Progenitor cell of endocrine pancreas (in vitro differentiated cells): Measurements from ENCODE around the gene STK31. TPM values are rescaled to one million over a fixed set of nuclear protein-coding genes. Genes with fewer than 3 reads are reported as not detected.
A peak's percentile ranks its signal among the peaks of the same experiment; 100 is the strongest.

Experiments used
- DNase-seq: peaks from one replicate; pipeline ENCODE4 v3.0.0; 2021; ENCODE audit warnings: low spot score; ENCODE audit not compliant: unreplicated experiment
- H3K27ac Mint-ChIP-seq: 2 replicates; pipeline ENCODE4 v1.8.0; 2021; ENCODE audit warnings: mild to moderate bottlenecking, moderate library complexity, mixed read lengths
- H3K27me3 Mint-ChIP-seq: 2 replicates; pipeline ENCODE4 v1.8.0; 2021; ENCODE audit warnings: mixed read lengths
- H3K36me3 Mint-ChIP-seq: 2 replicates; pipeline ENCODE4 v1.8.0; 2022; ENCODE audit warnings: mixed read lengths; ENCODE audit not compliant: insufficient read depth
- H3K4me1 Mint-ChIP-seq: 2 replicates; pipeline ENCODE4 v1.8.0; 2021; ENCODE audit warnings: low read depth, mixed read lengths
- H3K4me3 Mint-ChIP-seq: 2 replicates; pipeline ENCODE4 v1.8.0; 2021; ENCODE audit warnings: low read depth, mild to moderate bottlenecking, moderate library complexity, mixed read lengths
- H3K9me3 Mint-ChIP-seq: 2 replicates; pipeline ENCODE4 v1.8.0; 2021; ENCODE audit warnings: low read depth, mixed read lengths
- long read RNA-seq: library from polyadenylated mRNA; unstranded; transcript quantifications from one replicate; pipeline ENCODE4 v2.0.0, GENCODE V29; 2020
- total RNA-seq: library from RNA; stranded (reverse); gene quantifications from 2 replicates; pipeline ENCODE4 v1.2.1, GENCODE V29; 2021
- TF ChIP-seq, protein P1 (sequence below): fragments of 200-600 bp; sonication (generic); IDR thresholded peaks from one replicate; pipeline ENCODE4 v1.5.0; 2021; ENCODE audit warnings: antibody characterized with exemption, mild to moderate bottlenecking; ENCODE audit not compliant: unreplicated experiment

The STK31 gene, protein sequence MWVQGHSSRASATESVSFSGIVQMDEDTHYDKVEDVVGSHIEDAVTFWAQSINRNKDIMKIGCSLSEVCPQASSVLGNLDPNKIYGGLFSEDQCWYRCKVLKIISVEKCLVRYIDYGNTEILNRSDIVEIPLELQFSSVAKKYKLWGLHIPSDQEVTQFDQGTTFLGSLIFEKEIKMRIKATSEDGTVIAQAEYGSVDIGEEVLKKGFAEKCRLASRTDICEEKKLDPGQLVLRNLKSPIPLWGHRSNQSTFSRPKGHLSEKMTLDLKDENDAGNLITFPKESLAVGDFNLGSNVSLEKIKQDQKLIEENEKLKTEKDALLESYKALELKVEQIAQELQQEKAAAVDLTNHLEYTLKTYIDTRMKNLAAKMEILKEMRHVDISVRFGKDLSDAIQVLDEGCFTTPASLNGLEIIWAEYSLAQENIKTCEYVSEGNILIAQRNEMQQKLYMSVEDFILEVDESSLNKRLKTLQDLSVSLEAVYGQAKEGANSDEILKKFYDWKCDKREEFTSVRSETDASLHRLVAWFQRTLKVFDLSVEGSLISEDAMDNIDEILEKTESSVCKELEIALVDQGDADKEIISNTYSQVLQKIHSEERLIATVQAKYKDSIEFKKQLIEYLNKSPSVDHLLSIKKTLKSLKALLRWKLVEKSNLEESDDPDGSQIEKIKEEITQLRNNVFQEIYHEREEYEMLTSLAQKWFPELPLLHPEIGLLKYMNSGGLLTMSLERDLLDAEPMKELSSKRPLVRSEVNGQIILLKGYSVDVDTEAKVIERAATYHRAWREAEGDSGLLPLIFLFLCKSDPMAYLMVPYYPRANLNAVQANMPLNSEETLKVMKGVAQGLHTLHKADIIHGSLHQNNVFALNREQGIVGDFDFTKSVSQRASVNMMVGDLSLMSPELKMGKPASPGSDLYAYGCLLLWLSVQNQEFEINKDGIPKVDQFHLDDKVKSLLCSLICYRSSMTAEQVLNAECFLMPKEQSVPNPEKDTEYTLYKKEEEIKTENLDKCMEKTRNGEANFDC
- 1.3 and 1.6 TPM in 2 replicates for total RNA-seq
- long read RNA-seq, partial matches to known transcripts = 1 of 1 reads
- long read RNA-seq, other reads (novel, unspliced or antisense) = 0 of 1 reads

DNA sequence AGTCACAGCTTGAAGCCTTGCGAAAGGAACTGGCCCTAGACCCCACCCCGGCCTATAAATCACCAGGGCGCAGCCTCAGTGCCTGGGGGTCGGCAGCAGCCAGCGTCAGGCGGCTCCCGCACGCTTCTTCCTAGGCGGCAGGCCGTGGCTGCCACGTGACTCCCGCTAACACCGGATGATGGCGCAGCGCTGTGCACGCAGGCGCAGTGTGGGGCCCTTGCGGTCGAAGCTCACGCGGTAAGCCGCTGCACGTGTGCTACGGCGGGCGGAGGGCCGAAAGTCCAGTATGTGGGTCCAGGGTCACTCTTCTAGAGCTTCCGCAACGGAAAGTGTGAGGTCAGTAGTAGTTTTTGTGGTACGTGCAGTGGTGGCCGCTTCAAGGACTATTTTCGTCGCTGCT is at the start of gene STK31:
Gene STK31 (plus strand): TSS at position 220 of the 400 bp plus-strand sequence. CDS start 67 bp downstream, at position 287.
- no peak within 1 kb of the TSS for H3K27ac Mint-ChIP-seq
- H3K27me3 Mint-ChIP-seq = no peaks in the 10 kb centered on the region
- H3K36me3 Mint-ChIP-seq = peaks cover 34% of the 10 kb centered on the region
- H3K4me3 Mint-ChIP-seq = no peak within 1 kb of the TSS
- TF ChIP-seq, protein P1, sequence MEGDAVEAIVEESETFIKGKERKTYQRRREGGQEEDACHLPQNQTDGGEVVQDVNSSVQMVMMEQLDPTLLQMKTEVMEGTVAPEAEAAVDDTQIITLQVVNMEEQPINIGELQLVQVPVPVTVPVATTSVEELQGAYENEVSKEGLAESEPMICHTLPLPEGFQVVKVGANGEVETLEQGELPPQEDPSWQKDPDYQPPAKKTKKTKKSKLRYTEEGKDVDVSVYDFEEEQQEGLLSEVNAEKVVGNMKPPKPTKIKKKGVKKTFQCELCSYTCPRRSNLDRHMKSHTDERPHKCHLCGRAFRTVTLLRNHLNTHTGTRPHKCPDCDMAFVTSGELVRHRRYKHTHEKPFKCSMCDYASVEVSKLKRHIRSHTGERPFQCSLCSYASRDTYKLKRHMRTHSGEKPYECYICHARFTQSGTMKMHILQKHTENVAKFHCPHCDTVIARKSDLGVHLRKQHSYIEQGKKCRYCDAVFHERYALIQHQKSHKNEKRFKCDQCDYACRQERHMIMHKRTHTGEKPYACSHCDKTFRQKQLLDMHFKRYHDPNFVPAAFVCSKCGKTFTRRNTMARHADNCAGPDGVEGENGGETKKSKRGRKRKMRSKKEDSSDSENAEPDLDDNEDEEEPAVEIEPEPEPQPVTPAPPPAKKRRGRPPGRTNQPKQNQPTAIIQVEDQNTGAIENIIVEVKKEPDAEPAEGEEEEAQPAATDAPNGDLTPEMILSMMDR = no peak
- no peak for DNase-seq
- H3K4me1 Mint-ChIP-seq = peaks cover 2% of the 10 kb centered on the region
- H3K9me3 Mint-ChIP-seq = peaks cover 26% of the 10 kb centered on the region

DNA sequence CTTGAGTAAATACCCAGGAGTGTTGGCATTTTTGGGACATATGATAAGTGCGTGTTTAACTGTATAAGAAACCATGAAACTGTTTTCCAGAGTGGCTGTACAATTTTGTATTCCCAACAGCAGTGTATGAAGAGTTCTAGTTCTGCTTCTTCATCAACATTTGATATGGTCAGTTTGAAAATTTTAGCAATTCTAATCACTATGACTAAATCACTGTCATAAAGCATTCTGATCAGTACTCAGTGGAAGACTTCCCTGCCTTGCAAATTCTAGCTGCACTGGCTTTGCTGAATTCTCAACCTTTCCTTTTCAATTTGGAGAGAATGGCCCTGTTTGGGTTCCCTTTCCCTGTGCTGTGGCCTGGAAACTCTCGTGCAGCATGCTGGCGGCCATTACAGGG is 48.6 kb upstream of the STK31 start:
- Mint-ChIP-seq H3K27ac (no peak overlapping the region), H3K36me3 (peaks cover 3% of the 10 kb centered on the region), H3K27me3 (no peaks in the 10 kb centered on the region), H3K4me3 (no peak overlapping the region), H3K9me3 (peaks cover 17% of the 10 kb centered on the region), H3K4me1 (peaks cover 3% of the 10 kb centered on the region)
- TF ChIP-seq, protein P1 = no peak
- DNase-seq = no peak

DNA sequence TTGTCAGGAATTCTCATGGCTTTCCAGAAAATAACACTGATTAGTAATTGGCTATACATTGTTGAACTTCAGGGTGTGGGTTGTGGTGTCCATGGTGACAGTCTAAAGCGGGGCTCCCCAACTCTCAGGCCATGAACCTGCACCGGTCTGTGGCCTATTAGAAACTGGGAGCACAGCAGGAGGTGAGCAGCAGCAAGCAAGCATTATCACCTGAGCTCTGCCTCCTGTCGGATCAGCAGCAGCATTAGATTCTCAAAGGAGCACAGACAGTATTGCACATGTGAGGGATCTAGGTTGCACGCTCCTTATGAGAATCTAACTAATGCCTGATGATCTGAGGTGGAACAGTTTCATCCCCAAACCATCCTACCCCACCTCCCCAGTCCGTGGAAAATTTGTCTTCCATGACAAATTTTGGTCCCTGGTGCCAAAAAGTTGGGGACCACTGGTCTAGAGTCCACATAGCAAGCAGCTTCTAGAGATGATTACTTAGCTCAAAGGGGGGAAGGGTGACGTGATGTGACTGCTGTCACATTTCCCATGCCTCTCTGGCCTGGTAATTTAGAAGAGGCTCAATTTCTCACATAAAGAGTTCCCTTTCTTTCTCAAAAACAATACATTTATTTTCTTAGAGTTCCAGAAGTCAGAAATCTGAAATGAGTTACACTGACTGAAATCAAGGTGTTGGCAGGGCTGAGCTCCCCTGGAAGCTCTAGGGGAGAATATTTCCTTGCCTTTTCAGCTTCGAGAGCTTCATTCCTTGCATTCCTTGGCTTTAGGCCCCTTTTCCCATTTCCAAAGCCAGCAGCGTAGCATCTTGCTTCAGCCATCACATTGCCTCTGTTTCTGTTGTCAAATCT is 47.7 kb upstream of the STK31 start:
- Mint-ChIP-seq H3K4me1 (peaks cover 3% of the 10 kb centered on the region), H3K9me3 (peaks cover 9% of the 10 kb centered on the region), H3K4me3 (no peak overlapping the region), H3K27me3 (no peaks in the 10 kb centered on the region), H3K27ac (peak overlapping the region; percentile 26), H3K36me3 (peaks cover 3% of the 10 kb centered on the region)
- TF ChIP-seq, protein P1 = no peak
- DNase-seq = no peak

DNA sequence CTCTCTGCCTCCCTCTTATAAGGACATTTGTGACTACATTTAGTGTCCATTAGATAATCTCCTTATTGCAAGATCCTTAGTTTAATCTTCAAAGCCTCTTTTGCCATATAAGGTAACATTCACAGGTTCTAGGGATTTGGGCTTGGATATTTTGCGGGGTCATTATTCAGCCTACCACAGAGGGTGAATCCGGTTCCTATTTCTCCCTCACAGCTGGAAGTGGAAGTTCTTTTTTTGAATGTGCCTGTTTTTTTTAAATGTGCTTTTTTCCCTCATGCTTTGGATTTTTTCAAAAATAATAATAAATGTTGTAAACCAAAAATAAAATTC is 47.1 kb upstream of the STK31 start:
- DNase-seq = no peak
- no peak overlapping the region for H3K27ac Mint-ChIP-seq
- H3K36me3 Mint-ChIP-seq = peaks cover 3% of the 10 kb centered on the region
- H3K9me3 Mint-ChIP-seq = peaks cover 8% of the 10 kb centered on the region
- H3K4me1 Mint-ChIP-seq = peaks cover 3% of the 10 kb centered on the region
- TF ChIP-seq, protein P1 = no peak
- H3K4me3 Mint-ChIP-seq = no peak overlapping the region
- no peaks in the 10 kb centered on the region for H3K27me3 Mint-ChIP-seq
